Parathyroid adenoma (tissue), 2 donors: ENCODE data around the gene LMX1A.

Experiments used
- H2AFZ ChIP-seq: fragments of 300-600 bp; sonication (generic); one replicate; pipeline ENCODE4 v1.7.0; 2017; ENCODE audit warnings: antibody characterized with exemption, mild to moderate bottlenecking
- H3K27ac ChIP-seq: fragments of 300-600 bp; sonication (generic); one replicate; pipeline ENCODE4 v1.7.0; 2017
- H3K27me3 ChIP-seq: fragments of 300-600 bp; sonication (generic); one replicate; pipeline ENCODE4 v1.7.0; 2017; ENCODE audit warnings: low read length; ENCODE audit not compliant: control insufficient read depth, insufficient read depth
- H3K36me3 ChIP-seq: fragments of 300-600 bp; sonication (generic); one replicate; pipeline ENCODE4 v1.7.0; 2017; ENCODE audit warnings: low read length; ENCODE audit not compliant: control insufficient read depth, insufficient read depth
- H3K4me1 ChIP-seq: fragments of 300-600 bp; sonication (generic); one replicate; pipeline ENCODE4 v1.7.0; 2017; ENCODE audit warnings: control low read depth
- H3K4me2 ChIP-seq: fragments of 300-600 bp; sonication (generic); one replicate; pipeline ENCODE4 v1.7.0; 2017; ENCODE audit warnings: low read length
- H3K4me3 ChIP-seq: fragments of 300-600 bp; sonication (generic); one replicate; pipeline ENCODE4 v1.7.0; 2017; ENCODE audit warnings: low read depth, low read length
- H3K79me2 ChIP-seq: fragments of 300-600 bp; sonication (generic); one replicate; pipeline ENCODE4 v1.7.0; 2017; ENCODE audit warnings: control low read depth
- H3K9ac ChIP-seq: fragments of 300-600 bp; sonication (generic); one replicate; pipeline ENCODE4 v1.7.0; 2017; ENCODE audit warnings: mild to moderate bottlenecking
- H3K9me3 ChIP-seq: fragments of 300-600 bp; sonication (generic); one replicate; pipeline ENCODE4 v1.7.0; 2017; ENCODE audit warnings: low read length; ENCODE audit not compliant: control insufficient read depth
- CTCF ChIP-seq: fragments of 300-600 bp; sonication (generic); IDR thresholded peaks from one replicate; pipeline ENCODE4 v1.7.0; 2017; ENCODE audit warnings: antibody characterized with exemption, mild to moderate bottlenecking
- donor health status: primary hyperparathyroidism.

Gene LMX1A

GRCh38 chr1:165324050-165324449 is 32.5 kb downstream of the LMX1A start:
- no peaks in the 10 kb centered on the region for H3K36me3 ChIP-seq
- no peak overlapping the region for H2AFZ ChIP-seq
- H3K4me2 ChIP-seq, result no peak overlapping the region
- no peaks in the 10 kb centered on the region for H3K4me1 ChIP-seq
- H3K9ac ChIP-seq, result no peak overlapping the region
- H3K9me3 ChIP-seq, result no peaks in the 10 kb centered on the region
- no peaks in the 10 kb centered on the region for H3K27me3 ChIP-seq
- no peak overlapping the region for H3K27ac ChIP-seq
- no peak for TF ChIP-seq CTCF
- no peaks in the 10 kb centered on the region for H3K79me2 ChIP-seq
- H3K4me3 ChIP-seq, result no peak overlapping the region

- H3K4me3 ChIP-seq, result no peak overlapping the region
- H3K9ac ChIP-seq, result no peak overlapping the region
- H3K4me2 ChIP-seq, result no peak overlapping the region
- H2AFZ ChIP-seq, result no peak overlapping the region
- no peaks in the 10 kb centered on the region for H3K27me3 ChIP-seq
- H3K27ac ChIP-seq, result no peak overlapping the region
- peaks cover 5% of the 10 kb centered on the region for H3K4me1 ChIP-seq
- no peaks in the 10 kb centered on the region for H3K9me3 ChIP-seq
- no peaks in the 10 kb centered on the region for H3K36me3 ChIP-seq
- H3K79me2 ChIP-seq, result no peaks in the 10 kb centered on the region
- no peak for TF ChIP-seq CTCF
Measured at GRCh38 chr1:165317612-165318011, 38.9 kb downstream of the LMX1A start.

GRCh38 chr1:165316153-165316772 is 40.3 kb downstream of the LMX1A start:
- Histone ChIP-seq H3K9ac (no peak overlapping the region), H3K4me2 (no peak overlapping the region), H2AFZ (no peak overlapping the region), H3K4me3 (no peak overlapping the region), H3K27me3 (no peaks in the 10 kb centered on the region), H3K36me3 (no peaks in the 10 kb centered on the region), H3K9me3 (no peaks in the 10 kb centered on the region), H3K27ac (no peak overlapping the region), H3K79me2 (no peaks in the 10 kb centered on the region), H3K4me1 (peaks cover 5% of the 10 kb centered on the region)
- no peak for TF ChIP-seq CTCF

GRCh38 chr1:165315481-165315880 is 41.0 kb downstream of the LMX1A start:
- no peak for TF ChIP-seq CTCF
- Histone ChIP-seq H3K79me2 (no peaks in the 10 kb centered on the region), H3K36me3 (no peaks in the 10 kb centered on the region), H3K27ac (no peak overlapping the region), H3K4me2 (no peak overlapping the region), H2AFZ (no peak overlapping the region), H3K4me3 (no peak overlapping the region), H3K9me3 (no peaks in the 10 kb centered on the region), H3K4me1 (peaks cover 5% of the 10 kb centered on the region), H3K9ac (no peak overlapping the region), H3K27me3 (no peaks in the 10 kb centered on the region)

- H3K4me2 ChIP-seq, result no peak overlapping the region
- TF ChIP-seq CTCF, result no peak
- H3K9ac ChIP-seq, result no peak overlapping the region
- no peaks in the 10 kb centered on the region for H3K36me3 ChIP-seq
- H3K27ac ChIP-seq, result no peak overlapping the region
- H3K79me2 ChIP-seq, result no peaks in the 10 kb centered on the region
- H3K4me1 ChIP-seq, result peaks cover 5% of the 10 kb centered on the region
- H3K27me3 ChIP-seq, result no peaks in the 10 kb centered on the region
- no peak overlapping the region for H2AFZ ChIP-seq
- H3K9me3 ChIP-seq, result no peaks in the 10 kb centered on the region
- no peak overlapping the region for H3K4me3 ChIP-seq
Measured at GRCh38 chr1:165313903-165314302, 42.6 kb downstream of the LMX1A start.
